HL-60 (cell line): ENCODE data around the gene UBQLN4.

Experiments
- DNase-seq, 2 experiments: peaks; one replicate each; pipeline ENCODE4 v3.0.0-alpha.2; 2010 to 2020; ENCODE audit warnings: low read depth in 1 of 2, low spot score in 1 of 2
- H3K27ac ChIP-seq: fragments of 250-450 bp; sonication (Bioruptor Pico); replicated peaks from 2 replicates; pipeline ENCODE4 v1.5.1; 2020; ENCODE audit warnings: mild to moderate bottlenecking, moderate library complexity
- H3K27me3 ChIP-seq: fragments of 250-450 bp; sonication (Bioruptor Pico); 2 replicates; pipeline ENCODE4 v1.5.1; 2021; ENCODE audit warnings: mild to moderate bottlenecking, moderate library complexity; ENCODE audit not compliant: insufficient read depth, poor library complexity, severe bottlenecking
- H3K4me3 ChIP-seq: replicated peaks from 2 replicates; pipeline ENCODE4 v1.5.1; 2011; ENCODE audit warnings: mild to moderate bottlenecking, control low read depth, low read length; ENCODE audit not compliant: insufficient read depth
- CTCF ChIP-seq: IDR thresholded peaks from one replicate; pipeline ENCODE4 v1.5.1; 2011; ENCODE audit warnings: low read length, control low read depth, inconsistent platforms; ENCODE audit not compliant: insufficient read depth
- GABPA ChIP-seq: IDR thresholded peaks from 2 replicates; pipeline ENCODE4 v1.6.1; 2012; ENCODE audit warnings: low read depth
- POLR2AphosphoS5 ChIP-seq: IDR thresholded peaks from 2 replicates; pipeline ENCODE4 v1.6.1; 2012; ENCODE audit warnings: low read depth
- REST ChIP-seq: IDR thresholded peaks from 2 replicates; pipeline ENCODE4 v1.6.1; 2012; ENCODE audit warnings: low read depth; ENCODE audit not compliant: insufficient replicate concordance
- SPI1 ChIP-seq: IDR thresholded peaks from 2 replicates; pipeline ENCODE4 v1.6.1; 2012; ENCODE audit warnings: low read depth, mild to moderate bottlenecking, borderline replicate concordance

Gene UBQLN4

GRCh38 chr1:156065871-156066270, 12.3 kb upstream of the UBQLN4 start:
- no peak for DNase-seq
- TF ChIP-seq POLR2AphosphoS5, result no peak
- no peak for TF ChIP-seq CTCF
- TF ChIP-seq GABPA, result no peak
- TF ChIP-seq SPI1, result no peak
- no peak for TF ChIP-seq REST
- no peak overlapping the region for H3K4me3 ChIP-seq
- H3K27ac ChIP-seq, result no peak overlapping the region
- no peaks in the 10 kb centered on the region for H3K27me3 ChIP-seq

GRCh38 chr1:156065212-156065611, 11.6 kb upstream of the UBQLN4 start:
- H3K27me3 ChIP-seq, result no peaks in the 10 kb centered on the region
- TF ChIP-seq CTCF (no peak), REST (no peak), GABPA (no peak), SPI1 (no peak), POLR2AphosphoS5 (no peak)
- H3K4me3 ChIP-seq, result no peak overlapping the region
- DNase-seq, result no peak
- H3K27ac ChIP-seq, result no peak overlapping the region

GRCh38 chr1:156064615-156065014, 11.0 kb upstream of the UBQLN4 start:
- TF ChIP-seq GABPA, result no peak
- TF ChIP-seq POLR2AphosphoS5, result no peak
- no peak for TF ChIP-seq CTCF
- TF ChIP-seq SPI1, result no peak
- TF ChIP-seq REST, result no peak
- no peak overlapping the region for H3K27ac ChIP-seq

More at GRCh38 chr1:156064615-156065014, 11.0 kb upstream of the UBQLN4 start:
- no peak for DNase-seq
- Histone ChIP-seq H3K27me3 (no peaks in the 10 kb centered on the region), H3K4me3 (no peak overlapping the region)
